ENCODE measurements around the gene NLRP9. TPM values are rescaled to one million over a fixed set of nuclear protein-coding genes. Genes with fewer than 3 reads are reported as not detected.

The NLRP9 gene
- total RNA-seq, 4 donors from 2014 or later = not detected

DNA sequence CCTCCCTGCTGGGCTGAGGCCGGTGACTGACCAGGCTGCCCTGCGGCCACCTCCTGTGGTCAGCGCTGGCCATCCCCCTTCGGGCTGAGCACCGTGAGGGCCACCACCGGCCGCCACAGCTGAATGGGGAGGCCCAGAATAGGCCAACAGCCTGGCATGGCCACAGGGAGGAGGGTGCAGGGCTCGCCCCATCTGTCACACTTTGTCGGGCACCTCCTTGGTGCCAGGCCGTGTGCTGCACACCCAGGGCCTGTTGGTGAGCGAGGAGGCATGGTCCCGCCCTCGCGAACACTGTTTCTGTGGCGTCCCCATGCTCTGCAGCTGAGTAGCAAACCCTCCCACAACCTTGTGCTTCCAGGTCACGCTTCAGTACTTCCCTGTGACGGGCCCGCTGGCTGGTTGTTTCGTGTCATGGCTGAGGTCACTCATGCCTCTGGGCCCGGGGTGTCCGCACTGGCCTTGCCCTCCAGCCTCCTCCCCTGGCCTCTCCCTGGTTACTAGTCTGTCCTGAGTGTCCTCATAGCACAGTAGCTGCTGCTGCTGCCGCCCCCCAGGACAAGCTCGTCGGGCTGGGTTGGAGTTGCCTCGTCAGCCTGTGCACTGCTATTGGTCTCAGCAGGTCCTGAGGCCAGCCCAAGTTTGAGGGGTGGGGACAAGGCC, 48.0 kb downstream of the NLRP9 start:
- Histone ChIP-seq H3K4me1 (peaks cover 0 to 31% (median 0%) of the 10 kb centered on the region in 3 donors), H3K27ac (no peak overlapping the region), H3K9me3 (no peaks in the 10 kb centered on the region), H3K36me3 (peaks cover 0 to 100% of the 10 kb centered on the region in 2 donors), H3K4me3 (no peak overlapping the region), H3K27me3 (no peaks in the 10 kb centered on the region)
- 100% methylated on average over 2 of the region's 25 CpGs; no CpG with 5 or more reads in 1 of the 2 donors for WGBS, 2 donors (ENCODE audit: low coverage in 1 of 2)
- TF ChIP-seq, protein P1, sequence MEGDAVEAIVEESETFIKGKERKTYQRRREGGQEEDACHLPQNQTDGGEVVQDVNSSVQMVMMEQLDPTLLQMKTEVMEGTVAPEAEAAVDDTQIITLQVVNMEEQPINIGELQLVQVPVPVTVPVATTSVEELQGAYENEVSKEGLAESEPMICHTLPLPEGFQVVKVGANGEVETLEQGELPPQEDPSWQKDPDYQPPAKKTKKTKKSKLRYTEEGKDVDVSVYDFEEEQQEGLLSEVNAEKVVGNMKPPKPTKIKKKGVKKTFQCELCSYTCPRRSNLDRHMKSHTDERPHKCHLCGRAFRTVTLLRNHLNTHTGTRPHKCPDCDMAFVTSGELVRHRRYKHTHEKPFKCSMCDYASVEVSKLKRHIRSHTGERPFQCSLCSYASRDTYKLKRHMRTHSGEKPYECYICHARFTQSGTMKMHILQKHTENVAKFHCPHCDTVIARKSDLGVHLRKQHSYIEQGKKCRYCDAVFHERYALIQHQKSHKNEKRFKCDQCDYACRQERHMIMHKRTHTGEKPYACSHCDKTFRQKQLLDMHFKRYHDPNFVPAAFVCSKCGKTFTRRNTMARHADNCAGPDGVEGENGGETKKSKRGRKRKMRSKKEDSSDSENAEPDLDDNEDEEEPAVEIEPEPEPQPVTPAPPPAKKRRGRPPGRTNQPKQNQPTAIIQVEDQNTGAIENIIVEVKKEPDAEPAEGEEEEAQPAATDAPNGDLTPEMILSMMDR (IDR thresholded peaks at IDR 0.05) = no peak
- TF ChIP-seq EP300 (IDR thresholded peaks at IDR 0.05) (no peak), POLR2AphosphoS5 (IDR thresholded peaks at IDR 0.05) (no peak), POLR2A (IDR thresholded peaks at IDR 0.05) (no peak)
- no peak for ATAC-seq

GRCh38 chr19:55689411-55690108, 48.6 kb downstream of the NLRP9 start:
- peaks cover 0 to 100% of the 10 kb centered on the region in 2 donors for H3K36me3 ChIP-seq
- WGBS, 2 donors (ENCODE audit: low coverage in 1 of 2) = 85 to 89% methylated on average over 5 to 26 of the region's 35 CpGs
- H3K27ac ChIP-seq = no peak overlapping the region
- no peaks in the 10 kb centered on the region for H3K9me3 ChIP-seq
- no peak for ATAC-seq
- TF ChIP-seq, protein P1 (IDR thresholded peaks at IDR 0.05) = no peak
- no peaks in the 10 kb centered on the region for H3K27me3 ChIP-seq
- H3K4me3 ChIP-seq = no peak overlapping the region
- H3K4me1 ChIP-seq = peaks cover 0 to 31% (median 0%) of the 10 kb centered on the region in 3 donors

- H3K4me1 ChIP-seq = peaks cover 0 to 31% (median 0%) of the 10 kb centered on the region in 3 donors
- H3K4me3 ChIP-seq = no peak overlapping the region
- peaks cover 0 to 100% of the 10 kb centered on the region in 2 donors for H3K36me3 ChIP-seq
- TF ChIP-seq POLR2AphosphoS5 (IDR thresholded peaks at IDR 0.05) (no peak), POLR2A (IDR thresholded peaks at IDR 0.05) (no peak), EP300 (IDR thresholded peaks at IDR 0.05) (no peak)
- TF ChIP-seq, protein P1 (IDR thresholded peaks at IDR 0.05) = no peak
- H3K27ac ChIP-seq = no peak overlapping the region
- WGBS, 2 donors (ENCODE audit: low coverage in 1 of 2) = 65 to 87% methylated on average over 3 to 8 of the region's 27 CpGs
- H3K27me3 ChIP-seq = no peaks in the 10 kb centered on the region
- H3K9me3 ChIP-seq = no peaks in the 10 kb centered on the region
- ATAC-seq = peak; percentile 17
Measured at GRCh38 chr19:55688422-55689218, 49.6 kb downstream of the NLRP9 start.

DNA sequence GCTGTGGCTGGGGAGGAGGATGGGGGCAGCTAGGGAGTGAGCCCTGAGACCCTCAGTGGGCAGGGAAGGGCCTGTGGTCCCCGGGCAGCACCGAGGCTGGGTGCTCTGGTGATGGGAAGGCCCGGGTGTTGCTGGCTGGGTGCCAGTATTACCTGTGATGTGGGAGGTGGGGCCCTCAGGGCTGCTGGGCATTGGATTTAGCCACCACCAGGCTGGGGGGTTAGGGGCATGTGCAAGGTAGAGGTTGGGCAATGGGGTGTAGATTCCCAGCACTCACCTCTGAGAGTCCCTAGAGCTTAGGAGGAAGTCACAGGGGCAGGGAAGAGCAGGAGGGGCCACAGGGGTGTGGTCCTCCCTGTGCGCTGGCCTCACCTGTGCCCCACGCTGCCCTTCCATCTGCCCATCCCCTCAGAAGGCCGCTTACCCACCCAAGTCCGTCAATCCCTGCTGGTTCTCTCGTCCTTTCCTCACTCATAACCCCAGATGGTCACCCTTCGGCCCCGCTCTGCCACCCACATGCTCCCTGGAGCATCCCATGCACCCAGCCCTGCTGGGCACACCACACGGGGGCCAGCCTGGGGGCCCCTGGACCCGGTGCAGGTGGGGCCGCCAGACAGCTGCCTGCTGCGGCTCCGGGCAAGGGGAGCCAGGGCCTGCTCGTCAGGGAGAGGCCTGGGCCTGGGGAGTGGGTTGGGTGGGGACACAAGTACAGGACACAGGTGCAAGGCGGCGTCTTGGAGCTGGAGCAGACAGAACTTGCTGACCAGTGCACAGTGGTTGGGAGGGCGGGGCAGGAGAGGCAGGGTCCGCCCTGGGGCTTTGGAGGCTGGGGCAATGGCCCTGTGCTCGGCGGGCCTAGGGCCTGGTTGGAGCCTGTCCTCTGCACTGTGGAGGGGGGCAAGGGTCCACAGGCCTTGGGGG, 50.7 kb downstream of the NLRP9 start:
- Histone ChIP-seq H3K9me3 (no peaks in the 10 kb centered on the region), H3K27me3 (no peaks in the 10 kb centered on the region), H3K4me3 (no peak overlapping the region), H3K27ac (no peak overlapping the region), H3K4me1 (peaks cover 0 to 31% (median 0%) of the 10 kb centered on the region in 3 donors), H3K36me3 (peaks cover 0 to 100% of the 10 kb centered on the region in 2 donors)
- TF ChIP-seq POLR2AphosphoS5 (IDR thresholded peaks at IDR 0.05) (no peak), EP300 (IDR thresholded peaks at IDR 0.05) (no peak), POLR2A (IDR thresholded peaks at IDR 0.05) (no peak)
- TF ChIP-seq, protein P1 (IDR thresholded peaks at IDR 0.05) = no peak
- WGBS, 2 donors (ENCODE audit: low coverage in 1 of 2) = 93% methylated on average over 4 of the region's 22 CpGs; no CpG with 5 or more reads in 1 of the 2 donors
- ATAC-seq = no peak

All from gastroesophageal sphincter (tissue), 4 donors.